Hepatocyte (in vitro differentiated cells): ENCODE data around the gene TAS1R2. TPM values are rescaled to one million over a fixed set of nuclear protein-coding genes. Genes with fewer than 3 reads are reported as not detected.

Experiments used
- DNase-seq: peaks from one replicate; pipeline ENCODE4 v3.0.0-alpha.2; 2016; ENCODE audit warnings: low spot score
- H2AFZ ChIP-seq: fragments of 200-600 bp; sonication (generic); 2 replicates; pipeline ENCODE4 v1.6.0; 2016; ENCODE audit warnings: antibody characterized with exemption, mild to moderate bottlenecking
- H3K27ac ChIP-seq: fragments of 200-600 bp; sonication (generic); 2 replicates; pipeline ENCODE4 v1.5.1; 2016; ENCODE audit warnings: mild to moderate bottlenecking
- H3K27me3 ChIP-seq: fragments of 200-600 bp; sonication (generic); 2 replicates; pipeline ENCODE4 v1.6.1; 2016
- H3K36me3 ChIP-seq: fragments of 200-600 bp; sonication (generic); replicated peaks from 2 replicates; pipeline ENCODE4 v1.5.1; 2016; ENCODE audit warnings: low read depth; ENCODE audit not compliant: insufficient read depth
- H3K4me1 ChIP-seq: fragments of 200-600 bp; sonication (generic); 2 replicates; pipeline ENCODE4 v1.5.1; 2016; ENCODE audit warnings: mild to moderate bottlenecking, moderate library complexity; ENCODE audit not compliant: insufficient read depth
- H3K4me2 ChIP-seq: fragments of 200-600 bp; sonication (generic); 2 replicates; pipeline ENCODE4 v1.6.0; 2016
- H3K4me3 ChIP-seq: fragments of 200-600 bp; sonication (generic); 2 replicates; pipeline ENCODE4 v1.5.1; 2016; ENCODE audit warnings: mild to moderate bottlenecking
- H3K79me2 ChIP-seq: fragments of 200-600 bp; sonication (generic); 2 replicates; pipeline ENCODE4 v1.6.0; 2017; ENCODE audit warnings: mild to moderate bottlenecking
- H3K9me2 ChIP-seq: fragments of 200-600 bp; sonication (generic); replicated peaks from 2 replicates; pipeline ENCODE4 v1.6.0; 2017; ENCODE audit warnings: mild to moderate bottlenecking; ENCODE audit not compliant: insufficient read depth
- H3K9me3 ChIP-seq: fragments of 200-600 bp; sonication (generic); 2 replicates; pipeline ENCODE4 v1.5.1; 2016; ENCODE audit warnings: low read depth, mild to moderate bottlenecking
- H4K20me1 ChIP-seq: fragments of 200-600 bp; sonication (generic); 2 replicates; pipeline ENCODE4 v1.6.0; 2016; ENCODE audit warnings: mild to moderate bottlenecking; ENCODE audit not compliant: insufficient read depth, poor library complexity, severe bottlenecking
- CTCF ChIP-seq: fragments of 200-600 bp; sonication (generic); IDR thresholded peaks from 2 replicates; pipeline ENCODE4 v1.5.1; 2016; ENCODE audit warnings: antibody characterized with exemption, mild to moderate bottlenecking; ENCODE audit not compliant: poor library complexity
- EZH2 ChIP-seq: fragments of 200-600 bp; sonication (generic); IDR thresholded peaks from 2 replicates; pipeline ENCODE4 v1.6.1; 2016; ENCODE audit warnings: antibody characterized with exemption, mild to moderate bottlenecking, borderline replicate concordance
- EZH2phosphoT487 ChIP-seq: fragments of 200-600 bp; sonication (generic); IDR thresholded peaks from one replicate; pipeline ENCODE4 v1.6.1; 2018; ENCODE audit warnings: antibody characterized with exemption, mild to moderate bottlenecking, low read depth, moderate library complexity; ENCODE audit not compliant: unreplicated experiment, severe bottlenecking
- WGBS: methylation state at CpG from one replicate; pipeline ENCODE4 v1.1.6; 2016; ENCODE audit warnings: low lambda C conversion rate; ENCODE audit errors: missing lambda C conversion rate; 5-methylcytosine and 5-hydroxymethylcytosine counted together
- polyA plus RNA-seq: library from polyadenylated mRNA; unstranded; fragments of >200 nt; fragmentation: Nextera tagmentation; extraction: Ambion mirVana; gene quantifications from 2 replicates; pipeline ENCODE4 v1.2.1, GENCODE V29; 2016
- total RNA-seq: library from RNA; depleted of rRNA; stranded (reverse); fragments of >200 nt; gene quantifications from 2 replicates; pipeline ENCODE4 v1.2.3, GENCODE V29; 2014

TAS1R2 gene
- total and polyA plus RNA-seq, 2 experiments from 2014 or later: not detected

GRCh38 chr1:18807334-18808063 is 52.0 kb downstream of the TAS1R2 start:
- Histone ChIP-seq H2AFZ (no peak overlapping the region), H3K79me2 (no peaks in the 10 kb centered on the region), H3K27me3 (no peaks in the 10 kb centered on the region), H3K4me2 (no peak overlapping the region), H3K4me1 (no peaks in the 10 kb centered on the region), H3K9me3 (no peaks in the 10 kb centered on the region), H3K27ac (no peak overlapping the region), H3K4me3 (no peak overlapping the region), H4K20me1 (no peaks in the 10 kb centered on the region), H3K36me3 (no peaks in the 10 kb centered on the region), H3K9me2 (no peaks in the 10 kb centered on the region)
- TF ChIP-seq CTCF (no peak), EZH2 (no peak), EZH2phosphoT487 (no peak)
- DNase-seq: no peak
- WGBS: 81% methylated on average over 10 of the region's 10 CpGs

- no peaks in the 10 kb centered on the region for H3K9me3 ChIP-seq
- no peaks in the 10 kb centered on the region for H4K20me1 ChIP-seq
- no peaks in the 10 kb centered on the region for H3K79me2 ChIP-seq
- no peak overlapping the region for H3K4me3 ChIP-seq
- TF ChIP-seq CTCF: no peak
- no peak for TF ChIP-seq EZH2
- TF ChIP-seq EZH2phosphoT487: no peak
- H3K36me3 ChIP-seq: no peaks in the 10 kb centered on the region
- no peaks in the 10 kb centered on the region for H3K9me2 ChIP-seq
- no peak overlapping the region for H3K27ac ChIP-seq
- H3K4me1 ChIP-seq: no peaks in the 10 kb centered on the region
- no peak overlapping the region for H2AFZ ChIP-seq
- no peak for DNase-seq
- no peak overlapping the region for H3K4me2 ChIP-seq
- H3K27me3 ChIP-seq: no peaks in the 10 kb centered on the region
- 79% methylated on average over 7 of the region's 7 CpGs for WGBS
These were observed 53.3 kb downstream of the TAS1R2 start for GRCh38 chr1:18805925-18806849.

GRCh38 chr1:18805150-18805879 is 54.1 kb downstream of the TAS1R2 start:
- no peak for DNase-seq
- H3K27ac ChIP-seq: no peak overlapping the region
- no peaks in the 10 kb centered on the region for H3K36me3 ChIP-seq
- H2AFZ ChIP-seq: no peak overlapping the region
- H3K9me2 ChIP-seq: no peaks in the 10 kb centered on the region
- no peaks in the 10 kb centered on the region for H3K4me1 ChIP-seq
- H3K27me3 ChIP-seq: no peaks in the 10 kb centered on the region
- no peak overlapping the region for H3K4me3 ChIP-seq
- no peaks in the 10 kb centered on the region for H3K79me2 ChIP-seq
- no peaks in the 10 kb centered on the region for H4K20me1 ChIP-seq
- no peaks in the 10 kb centered on the region for H3K9me3 ChIP-seq
- TF ChIP-seq CTCF: no peak
- no peak for TF ChIP-seq EZH2phosphoT487
- TF ChIP-seq EZH2: no peak
- no peak overlapping the region for H3K4me2 ChIP-seq
- WGBS: 70% methylated on average over 14 of the region's 15 CpGs
